ENCODE measurements around the gene SLC7A10. TPM values are rescaled to one million over a fixed set of nuclear protein-coding genes. Genes with fewer than 3 reads are reported as not detected.

SLC7A10 gene
- polyA plus RNA-seq, 1 of the 3 experiments (the other 2 are of a cell fraction), result 0.02 TPM

GRCh38 chr19:33269016-33269415 lies 43.4 kb upstream of the SLC7A10 start:
- Histone ChIP-seq H3K27ac (ENCODE audit: low read depth in 2 of 2, low read length in 1 of 2) (no peak overlapping the region), H3K79me2 (ENCODE audit: insufficient read depth) (no peaks in the 10 kb centered on the region), H3K4me1 (ENCODE audit: control insufficient read depth in 1 of 2, insufficient read depth in 2 of 2, low read depth in 1 of 2, low read length in 1 of 2) (no peaks in the 10 kb centered on the region; a peak in 1 of 4 replicates), H2AFZ (ENCODE audit: low read depth) (no peak overlapping the region), H3K9me2 (no peaks in the 10 kb centered on the region), H3K9ac (no peak overlapping the region), H3K4me3 (ENCODE audit: low read depth in 2 of 2, low read length in 1 of 2) (no peak overlapping the region), H3F3A (replicated peaks; ENCODE audit: insufficient read depth) (no peaks in the 10 kb centered on the region), H3K4me2 (no peak overlapping the region), H3K36me3 (replicated peaks in 1 of 2; ENCODE audit: control insufficient read depth in 1 of 2, insufficient read depth in 2 of 2, low read length in 1 of 2) (no peaks in the 10 kb centered on the region), H3K9me3 (no peaks in the 10 kb centered on the region), H4K20me1 (ENCODE audit: insufficient read depth) (no peaks in the 10 kb centered on the region), H3K27me3 (ENCODE audit: insufficient read depth) (no peaks in the 10 kb centered on the region)
- CTCF ChIA-PET, result interaction anchor here (0.8 to 2.3 kb wide), 3 partner anchors 11 to 502 kb away, joined by 3 to 5 read pairs (median 3); no protein-coding TSS in a partner anchor
- WGBS (ENCODE audit: low lambda C conversion rate), result 50% methylated on average over 5 of the region's 10 CpGs
- TF ChIP-seq YY1 (IDR thresholded peaks at IDR 0.05; ENCODE audit: low read depth) (no peak), TCF12 (IDR thresholded peaks at IDR 0.05) (no peak), MXI1 (IDR thresholded peaks at IDR 0.05; ENCODE audit: low read depth, low read length) (no peak), RXRA (IDR thresholded peaks at IDR 0.05; ENCODE audit: borderline replicate concordance, low read depth) (no peak)
- DNase-seq, result no peak
- POLR2A ChIA-PET, result no interaction called here

GRCh38 chr19:33268162-33268991 lies 42.7 kb upstream of the SLC7A10 start:
- CTCF ChIA-PET, result interaction anchor here (0.8 to 2.3 kb wide), 5 partner anchors 12 to 503 kb away, joined by 3 to 5 read pairs (median 3); no protein-coding TSS in a partner anchor
- TF ChIP-seq FOSL2 (IDR thresholded peaks at IDR 0.05; ENCODE audit: borderline replicate concordance, low read depth), result no peak
- no peak for TF ChIP-seq TAF1 (IDR thresholded peaks at IDR 0.05; ENCODE audit: borderline replicate concordance, low read depth, low read length)
- no peak for TF ChIP-seq MEF2A (IDR thresholded peaks at IDR 0.05; ENCODE audit: borderline replicate concordance, low read depth)
- TF ChIP-seq TEAD4 (IDR thresholded peaks at IDR 0.05; ENCODE audit: borderline replicate concordance, insufficient read depth), result no peak
- no peak for TF ChIP-seq EP300 (IDR thresholded peaks at IDR 0.05; ENCODE audit: borderline replicate concordance in 1 of 2, low read depth in 1 of 2, low read length in 1 of 2)
- no peak for TF ChIP-seq FOXJ3 (CRISPR knock-in tag; IDR thresholded peaks at IDR 0.05)
- TF ChIP-seq YY1 (IDR thresholded peaks at IDR 0.05; ENCODE audit: low read depth), result no peak
- no peak for TF ChIP-seq NFIC (IDR thresholded peaks at IDR 0.05; ENCODE audit: borderline replicate concordance)
- TF ChIP-seq CHD2 (IDR thresholded peaks at IDR 0.05; ENCODE audit: low read length, partially characterized antibody), result no peak
- TF ChIP-seq CTCF (IDR thresholded peaks at IDR 0.05), result no peak
- TF ChIP-seq RCOR1 (IDR thresholded peaks at IDR 0.05; ENCODE audit: low read length), result no peak
- no peak for TF ChIP-seq RXRA (IDR thresholded peaks at IDR 0.05; ENCODE audit: borderline replicate concordance, low read depth)
- TF ChIP-seq POLR2AphosphoS5 (IDR thresholded peaks at IDR 0.05; ENCODE audit: low read depth, low read length), result no peak
- TF ChIP-seq NRF1 (IDR thresholded peaks at IDR 0.05; ENCODE audit: low read depth, low read length), result no peak
- no peak for TF ChIP-seq IRF3 (IDR thresholded peaks at IDR 0.05; ENCODE audit: low read depth, low read length)
- no peak for TF ChIP-seq PBX3 (IDR thresholded peaks at IDR 0.05)

More at GRCh38 chr19:33268162-33268991, 42.7 kb upstream of the SLC7A10 start:
- Histone ChIP-seq H3K36me3 (replicated peaks in 1 of 2; ENCODE audit: control insufficient read depth in 1 of 2, insufficient read depth in 2 of 2, low read length in 1 of 2) (no peaks in the 10 kb centered on the region), H3K27me3 (ENCODE audit: insufficient read depth) (no peaks in the 10 kb centered on the region), H4K20me1 (ENCODE audit: insufficient read depth) (no peaks in the 10 kb centered on the region), H3K9me3 (no peaks in the 10 kb centered on the region), H3K9me2 (no peaks in the 10 kb centered on the region), H3K27ac (ENCODE audit: low read depth in 2 of 2, low read length in 1 of 2) (no peak overlapping the region), H3K9ac (no peak overlapping the region), H2AFZ (ENCODE audit: low read depth) (no peak overlapping the region), H3K4me3 (ENCODE audit: low read depth in 2 of 2, low read length in 1 of 2) (no peak overlapping the region), H3K4me2 (no peak overlapping the region), H3K79me2 (ENCODE audit: insufficient read depth) (no peaks in the 10 kb centered on the region), H3K4me1 (ENCODE audit: control insufficient read depth in 1 of 2, insufficient read depth in 2 of 2, low read depth in 1 of 2, low read length in 1 of 2) (no peaks in the 10 kb centered on the region; a peak in 1 of 4 replicates), H3F3A (replicated peaks; ENCODE audit: insufficient read depth) (no peaks in the 10 kb centered on the region)
- no peak for DNase-seq
- POLR2A ChIA-PET, result interaction anchor here (0.6 kb wide), 1 partner anchor 28 kb away, joined by 4 read pairs; no protein-coding TSS in a partner anchor
- WGBS (ENCODE audit: low lambda C conversion rate), result 51% methylated on average over 10 of the region's 22 CpGs

Measured in SK-N-SH (cell line).